Smooth muscle cell (in vitro differentiated cells): ENCODE results near the gene OSBPL9. TPM values are rescaled to one million over a fixed set of nuclear protein-coding genes. Genes with fewer than 3 reads are reported as not detected.
A peak's percentile ranks its signal among the peaks of the same experiment; 100 is the strongest.

Experiments
- DNase-seq: peaks from one replicate; lab custom pipeline; 2025; ENCODE audit not compliant: unreplicated experiment; lab: John Stamatoyannopoulos, UW
- H2AFZ ChIP-seq: fragments of 200-600 bp; sonication (generic); 2 replicates; pipeline ENCODE4 v1.6.0; 2016; ENCODE audit warnings: antibody characterized with exemption, low read depth, mild to moderate bottlenecking
- H3F3A ChIP-seq: fragments of 200-600 bp; sonication (generic); 2 replicates; pipeline ENCODE4 v1.6.0; 2017; ENCODE audit warnings: antibody characterized with exemption, low read depth
- H3K27ac ChIP-seq: fragments of 200-600 bp; sonication (generic); 2 replicates; pipeline ENCODE4 v1.5.1; 2016; ENCODE audit warnings: low read depth, mild to moderate bottlenecking
- H3K27me3 ChIP-seq: fragments of 200-600 bp; sonication (generic); 2 replicates; pipeline ENCODE4 v1.6.1; 2016; ENCODE audit warnings: low read depth, mild to moderate bottlenecking
- H3K36me3 ChIP-seq: fragments of 200-600 bp; sonication (generic); 2 replicates; pipeline ENCODE4 v1.5.1; 2016; ENCODE audit warnings: low read depth
- H3K4me1 ChIP-seq: fragments of 200-600 bp; sonication (generic); 2 replicates; pipeline ENCODE4 v1.5.1; 2016; ENCODE audit warnings: low read depth
- H3K4me2 ChIP-seq: fragments of 200-600 bp; sonication (generic); 2 replicates; pipeline ENCODE4 v1.6.0; 2016; ENCODE audit warnings: mild to moderate bottlenecking
- H3K4me3 ChIP-seq: fragments of 200-600 bp; sonication (generic); 2 replicates; pipeline ENCODE4 v1.5.1; 2016; ENCODE audit warnings: mild to moderate bottlenecking
- H3K79me2 ChIP-seq: fragments of 200-600 bp; sonication (generic); 2 replicates; pipeline ENCODE4 v1.6.0; 2016; ENCODE audit warnings: low read depth, mild to moderate bottlenecking
- H3K9ac ChIP-seq: fragments of 200-600 bp; sonication (generic); 2 replicates; pipeline ENCODE4 v1.6.0; 2016; ENCODE audit warnings: low read depth
- H3K9me3 ChIP-seq: fragments of 200-600 bp; sonication (generic); replicated peaks from 2 replicates; pipeline ENCODE4 v1.5.1; 2016; ENCODE audit warnings: low read depth
- H4K20me1 ChIP-seq: fragments of 200-600 bp; sonication (generic); 2 replicates; pipeline ENCODE4 v1.6.0; 2016; ENCODE audit warnings: low read depth
- CTCF ChIP-seq: fragments of 200-600 bp; sonication (generic); IDR thresholded peaks from 2 replicates; pipeline ENCODE4 v1.5.1; 2017; ENCODE audit warnings: borderline replicate concordance, mild to moderate bottlenecking, antibody characterized with exemption; ENCODE audit not compliant: insufficient read depth, poor library complexity, severe bottlenecking
- WGBS: methylation state at CpG from one replicate; pipeline ENCODE4 v1.1.7; 2016; ENCODE audit warnings: low lambda C conversion rate; 5-methylcytosine and 5-hydroxymethylcytosine counted together
- polyA plus RNA-seq: library from polyadenylated mRNA; unstranded; fragments of >200 nt; fragmentation: Nextera tagmentation; extraction: Ambion mirVana; gene quantifications from 2 replicates; pipeline ENCODE4 v1.2.1, GENCODE V29; 2016
- total RNA-seq: library from RNA; depleted of rRNA; stranded (reverse); fragments of >200 nt; gene quantifications from 2 replicates; pipeline ENCODE4 v1.2.3, GENCODE V29; 2014

OSBPL9 gene
- total and polyA plus RNA-seq, 2 experiments from 2014 or later, result 66.7 to 112 TPM

- DNase-seq, result no peak
- H2AFZ ChIP-seq, result no peak overlapping the region
- WGBS, result 93% methylated on average over 2 of the region's 2 CpGs
- no peak overlapping the region for H3K4me2 ChIP-seq
- peaks cover 22% of the 10 kb centered on the region for H3K79me2 ChIP-seq
- peak overlapping the region; percentile 75 for H3K27ac ChIP-seq
- peaks cover 28% of the 10 kb centered on the region for H3F3A ChIP-seq
- TF ChIP-seq CTCF, result no peak
- no peaks in the 10 kb centered on the region for H3K27me3 ChIP-seq
- H3K4me3 ChIP-seq, result no peak overlapping the region
- peaks cover 6% of the 10 kb centered on the region for H3K4me1 ChIP-seq
- peaks cover 5% of the 10 kb centered on the region for H4K20me1 ChIP-seq
- no peaks in the 10 kb centered on the region for H3K9me3 ChIP-seq
- H3K9ac ChIP-seq, result no peak overlapping the region
- no peaks in the 10 kb centered on the region for H3K36me3 ChIP-seq
Observed at GRCh38 chr1:51663721-51664120, 46.8 kb downstream of the OSBPL9 start.

GRCh38 chr1:51664421-51665240 lies 47.7 kb downstream of the OSBPL9 start:
- no peaks in the 10 kb centered on the region for H3K27me3 ChIP-seq
- DNase-seq, result no peak
- 56% methylated on average over 6 of the region's 6 CpGs for WGBS
- H3K9me3 ChIP-seq, result no peaks in the 10 kb centered on the region
- H3K27ac ChIP-seq, result peak overlapping the region; percentile 75
- H2AFZ ChIP-seq, result no peak overlapping the region
- peaks cover 6% of the 10 kb centered on the region for H3K4me1 ChIP-seq
- no peak for TF ChIP-seq CTCF
- no peaks in the 10 kb centered on the region for H3K36me3 ChIP-seq
- no peak overlapping the region for H3K9ac ChIP-seq
- peaks cover 27% of the 10 kb centered on the region for H3F3A ChIP-seq
- H3K4me3 ChIP-seq, result no peak overlapping the region
- H3K79me2 ChIP-seq, result peaks cover 13% of the 10 kb centered on the region
- peak overlapping the region; percentile 55 for H3K4me2 ChIP-seq
- H4K20me1 ChIP-seq, result peaks cover 5% of the 10 kb centered on the region

- H2AFZ ChIP-seq, result no peak overlapping the region
- H3F3A ChIP-seq, result peaks cover 14% of the 10 kb centered on the region
- no peaks in the 10 kb centered on the region for H4K20me1 ChIP-seq
- peaks cover 21% of the 10 kb centered on the region for H3K79me2 ChIP-seq
- H3K36me3 ChIP-seq, result no peaks in the 10 kb centered on the region
- WGBS, result 57% methylated on average over 2 of the region's 2 CpGs
- H3K4me3 ChIP-seq, result no peak overlapping the region
- H3K9me3 ChIP-seq, result no peaks in the 10 kb centered on the region
- H3K4me1 ChIP-seq, result no peaks in the 10 kb centered on the region
- H3K9ac ChIP-seq, result no peak overlapping the region
- TF ChIP-seq CTCF, result no peak
- H3K4me2 ChIP-seq, result no peak overlapping the region
- no peaks in the 10 kb centered on the region for H3K27me3 ChIP-seq
- H3K27ac ChIP-seq, result peak overlapping the region; percentile 50
- DNase-seq, result no peak
Observed at GRCh38 chr1:51666478-51666877, 49.6 kb downstream of the OSBPL9 start.

GRCh38 chr1:51667561-51667960 lies 50.7 kb downstream of the OSBPL9 start:
- Histone ChIP-seq H2AFZ (no peak overlapping the region), H3K79me2 (peaks cover 29% of the 10 kb centered on the region), H3K4me3 (no peak overlapping the region), H3K27me3 (no peaks in the 10 kb centered on the region), H3F3A (peaks cover 6% of the 10 kb centered on the region), H4K20me1 (no peaks in the 10 kb centered on the region), H3K36me3 (no peaks in the 10 kb centered on the region), H3K9me3 (no peaks in the 10 kb centered on the region), H3K27ac (peak overlapping the region; percentile 50), H3K9ac (no peak overlapping the region), H3K4me1 (no peaks in the 10 kb centered on the region), H3K4me2 (no peak overlapping the region)
- DNase-seq, result no peak
- no peak for TF ChIP-seq CTCF
- WGBS, result 97% methylated on average over 2 of the region's 2 CpGs
